ENCODE data around the gene PKP4. TPM values are rescaled to one million over a fixed set of nuclear protein-coding genes. Genes with fewer than 3 reads are reported as not detected.
"Not testable (repeated sequence)": the region's sequence is repeated elsewhere in the genome, so short reads cannot be mapped to it uniquely, and the experiment has no call there.

The PKP4 gene
- total RNA-seq, 1 donor, result 47.4 TPM

DNA sequence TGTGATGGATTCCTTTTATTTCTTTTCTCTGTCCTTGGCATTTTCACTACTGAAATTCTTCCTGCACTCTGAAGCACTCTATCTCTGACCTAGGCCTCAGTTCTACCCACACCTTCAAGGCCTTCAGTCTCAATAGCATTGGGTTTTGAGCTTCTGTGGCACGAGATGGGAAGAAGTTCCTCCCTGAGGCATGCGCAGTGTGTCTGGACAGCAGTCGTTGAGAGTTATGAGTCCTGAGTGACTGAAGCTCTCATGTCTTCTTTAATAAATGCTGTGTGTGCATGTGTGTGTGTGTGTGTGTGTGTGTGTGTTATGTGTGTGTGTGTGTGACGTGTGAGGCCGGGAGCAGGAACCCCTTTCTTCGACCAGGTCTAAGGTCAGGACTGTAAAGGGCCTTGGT is 242.6 kb downstream of the PKP4 start:
- Histone ChIP-seq H4K20me1 (ENCODE audit: insufficient read depth, low read length) (no peaks in the 10 kb centered on the region), H3K36me3 (ENCODE audit: insufficient read depth, low read length) (no peaks in the 10 kb centered on the region), H3K4me3 (ENCODE audit: insufficient read depth, low read length) (no peak overlapping the region), H3K79me2 (ENCODE audit: insufficient read depth, low read length) (no peaks in the 10 kb centered on the region), H2AFZ (ENCODE audit: low read length) (no peak overlapping the region), H3K27ac (ENCODE audit: low read depth, low read length) (no peak overlapping the region), H3K4me1 (ENCODE audit: insufficient read depth, low read length) (no peaks in the 10 kb centered on the region), H3K4me2 (ENCODE audit: insufficient read depth, low read length) (no peak overlapping the region), H3K9me3 (ENCODE audit: low read depth, low read length) (no peaks in the 10 kb centered on the region), H3K27me3 (ENCODE audit: insufficient read depth, low read length) (no peaks in the 10 kb centered on the region)
- TF ChIP-seq, protein P1, sequence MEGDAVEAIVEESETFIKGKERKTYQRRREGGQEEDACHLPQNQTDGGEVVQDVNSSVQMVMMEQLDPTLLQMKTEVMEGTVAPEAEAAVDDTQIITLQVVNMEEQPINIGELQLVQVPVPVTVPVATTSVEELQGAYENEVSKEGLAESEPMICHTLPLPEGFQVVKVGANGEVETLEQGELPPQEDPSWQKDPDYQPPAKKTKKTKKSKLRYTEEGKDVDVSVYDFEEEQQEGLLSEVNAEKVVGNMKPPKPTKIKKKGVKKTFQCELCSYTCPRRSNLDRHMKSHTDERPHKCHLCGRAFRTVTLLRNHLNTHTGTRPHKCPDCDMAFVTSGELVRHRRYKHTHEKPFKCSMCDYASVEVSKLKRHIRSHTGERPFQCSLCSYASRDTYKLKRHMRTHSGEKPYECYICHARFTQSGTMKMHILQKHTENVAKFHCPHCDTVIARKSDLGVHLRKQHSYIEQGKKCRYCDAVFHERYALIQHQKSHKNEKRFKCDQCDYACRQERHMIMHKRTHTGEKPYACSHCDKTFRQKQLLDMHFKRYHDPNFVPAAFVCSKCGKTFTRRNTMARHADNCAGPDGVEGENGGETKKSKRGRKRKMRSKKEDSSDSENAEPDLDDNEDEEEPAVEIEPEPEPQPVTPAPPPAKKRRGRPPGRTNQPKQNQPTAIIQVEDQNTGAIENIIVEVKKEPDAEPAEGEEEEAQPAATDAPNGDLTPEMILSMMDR (IDR thresholded peaks at IDR 0.05; ENCODE audit: extremely low read depth, low read depth, low read length), result no peak
- no peak for DNase-seq (ENCODE audit: insufficient read length, low spot score, missing footprints)

DNA sequence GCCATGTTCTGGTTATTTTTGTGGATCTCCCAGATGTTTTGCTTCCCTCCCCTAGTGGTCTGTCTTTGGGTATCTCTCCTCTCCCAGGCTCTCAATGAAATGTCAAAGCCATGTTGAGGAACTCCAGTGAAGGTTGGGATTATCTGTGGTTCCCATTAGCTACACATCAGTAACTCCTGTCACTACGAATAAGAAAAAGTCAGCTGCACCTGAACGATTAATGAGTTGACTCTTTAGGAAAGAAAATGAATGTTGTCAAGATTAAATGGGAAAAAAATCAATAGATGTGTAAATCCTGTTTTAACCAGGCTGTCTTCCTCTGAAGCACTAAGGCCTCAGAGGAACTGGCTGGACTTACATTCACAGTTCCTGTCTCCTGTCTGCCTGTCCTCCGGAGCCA is 244.3 kb downstream of the PKP4 start:
- H2AFZ ChIP-seq (ENCODE audit: low read length), result no peak overlapping the region
- H3K4me3 ChIP-seq (ENCODE audit: insufficient read depth, low read length), result no peak overlapping the region
- no peaks in the 10 kb centered on the region for H3K27me3 ChIP-seq (ENCODE audit: insufficient read depth, low read length)
- H3K4me2 ChIP-seq (ENCODE audit: insufficient read depth, low read length), result no peak overlapping the region
- H3K79me2 ChIP-seq (ENCODE audit: insufficient read depth, low read length), result no peaks in the 10 kb centered on the region
- H3K4me1 ChIP-seq (ENCODE audit: insufficient read depth, low read length), result no peaks in the 10 kb centered on the region
- no peak for DNase-seq (ENCODE audit: insufficient read length, low spot score, missing footprints)
- peaks cover 3% of the 10 kb centered on the region for H3K9me3 ChIP-seq (ENCODE audit: low read depth, low read length)
- H4K20me1 ChIP-seq (ENCODE audit: insufficient read depth, low read length), result no peaks in the 10 kb centered on the region
- H3K36me3 ChIP-seq (ENCODE audit: insufficient read depth, low read length), result no peaks in the 10 kb centered on the region
- TF ChIP-seq, protein P1 (IDR thresholded peaks at IDR 0.05; ENCODE audit: extremely low read depth, low read depth, low read length), result no peak
- H3K27ac ChIP-seq (ENCODE audit: low read depth, low read length), result no peak overlapping the region

DNA sequence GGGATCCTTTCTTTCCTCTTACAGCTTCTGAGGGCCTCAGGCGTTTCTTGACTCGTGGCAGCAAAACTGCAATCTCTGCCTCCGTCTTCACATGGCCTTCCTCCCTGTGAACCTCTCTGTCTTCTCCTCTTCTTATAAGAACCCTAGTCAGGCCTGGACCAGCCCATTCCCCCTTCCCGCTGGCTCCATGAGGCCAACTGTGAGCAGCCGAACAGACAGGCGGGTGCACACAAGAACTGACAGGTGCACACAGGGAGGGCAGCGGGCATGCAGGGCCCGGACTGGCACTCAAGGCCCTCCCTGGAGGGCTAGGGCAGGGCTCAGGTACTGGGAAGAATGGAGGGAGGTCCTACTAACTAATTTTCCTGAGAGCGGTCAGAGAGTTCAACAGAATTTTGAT is 246.0 kb downstream of the PKP4 start:
- Histone ChIP-seq H3K27me3 (ENCODE audit: insufficient read depth, low read length) (no peaks in the 10 kb centered on the region), H3K9me3 (ENCODE audit: low read depth, low read length) (peaks cover 3% of the 10 kb centered on the region), H3K36me3 (ENCODE audit: insufficient read depth, low read length) (no peaks in the 10 kb centered on the region), H3K79me2 (ENCODE audit: insufficient read depth, low read length) (no peaks in the 10 kb centered on the region), H2AFZ (ENCODE audit: low read length) (no peak overlapping the region), H3K4me1 (ENCODE audit: insufficient read depth, low read length) (no peaks in the 10 kb centered on the region), H4K20me1 (ENCODE audit: insufficient read depth, low read length) (no peaks in the 10 kb centered on the region), H3K27ac (ENCODE audit: low read depth, low read length) (no peak overlapping the region), H3K4me3 (ENCODE audit: insufficient read depth, low read length) (no peak overlapping the region), H3K4me2 (ENCODE audit: insufficient read depth, low read length) (no peak overlapping the region)
- DNase-seq (ENCODE audit: insufficient read length, low spot score, missing footprints), result no peak
- TF ChIP-seq, protein P1 (IDR thresholded peaks at IDR 0.05; ENCODE audit: extremely low read depth, low read depth, low read length), result no peak

DNA sequence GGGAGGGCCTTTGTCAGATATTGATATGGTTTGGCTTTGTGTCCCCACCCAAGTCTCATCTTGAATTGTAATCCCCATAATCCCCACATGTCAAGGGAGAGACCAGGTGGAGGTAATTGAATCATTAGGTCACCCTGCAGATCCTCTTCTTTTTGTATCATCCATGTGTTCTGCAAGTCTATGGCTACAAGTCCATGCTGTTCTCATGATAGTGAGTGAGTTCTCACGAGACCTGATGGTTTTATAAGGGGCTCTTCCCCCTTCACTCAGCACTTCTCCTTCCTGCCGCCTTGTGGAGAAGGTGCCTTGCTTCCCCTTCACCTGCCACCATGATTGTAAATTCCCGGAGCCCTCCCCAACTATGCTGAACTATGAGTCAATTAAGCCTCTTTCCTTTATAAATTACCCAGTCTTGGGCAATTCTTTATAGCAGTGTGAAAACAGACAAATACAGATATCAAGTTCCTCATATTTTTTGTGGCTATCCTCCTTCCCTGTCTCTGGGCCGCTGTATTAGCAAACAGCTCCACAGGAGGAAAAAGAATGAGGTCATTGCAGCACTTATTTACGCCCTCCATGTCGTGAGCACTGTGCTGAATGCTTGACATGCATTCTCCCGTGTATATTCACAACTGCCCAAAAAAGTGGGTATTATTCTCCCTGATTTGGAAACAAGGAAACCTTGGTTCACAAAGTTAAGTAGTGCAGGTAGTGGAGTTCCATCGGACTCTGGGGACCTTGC is 248.1 kb downstream of the PKP4 start:
- H3K79me2 ChIP-seq (ENCODE audit: insufficient read depth, low read length); H4K20me1 ChIP-seq (ENCODE audit: insufficient read depth, low read length); H3K4me2 ChIP-seq (ENCODE audit: insufficient read depth, low read length); H3K4me1 ChIP-seq (ENCODE audit: insufficient read depth, low read length); H3K27ac ChIP-seq (ENCODE audit: low read depth, low read length); H2AFZ ChIP-seq (ENCODE audit: low read length); H3K36me3 ChIP-seq (ENCODE audit: insufficient read depth, low read length); H3K4me3 ChIP-seq (ENCODE audit: insufficient read depth, low read length); H3K9me3 ChIP-seq (ENCODE audit: low read depth, low read length); DNase-seq (ENCODE audit: insufficient read length, low spot score, missing footprints); H3K27me3 ChIP-seq (ENCODE audit: insufficient read depth, low read length): not testable (repeated sequence)

All from osteoblast (primary cell).